ENCODE measurements around the gene DOCK8. TPM values are rescaled to one million over a fixed set of nuclear protein-coding genes. Genes with fewer than 3 reads are reported as not detected.

DOCK8 gene
- total RNA-seq, 1 experiment from 2014 or later: 1.4 TPM

DNA sequence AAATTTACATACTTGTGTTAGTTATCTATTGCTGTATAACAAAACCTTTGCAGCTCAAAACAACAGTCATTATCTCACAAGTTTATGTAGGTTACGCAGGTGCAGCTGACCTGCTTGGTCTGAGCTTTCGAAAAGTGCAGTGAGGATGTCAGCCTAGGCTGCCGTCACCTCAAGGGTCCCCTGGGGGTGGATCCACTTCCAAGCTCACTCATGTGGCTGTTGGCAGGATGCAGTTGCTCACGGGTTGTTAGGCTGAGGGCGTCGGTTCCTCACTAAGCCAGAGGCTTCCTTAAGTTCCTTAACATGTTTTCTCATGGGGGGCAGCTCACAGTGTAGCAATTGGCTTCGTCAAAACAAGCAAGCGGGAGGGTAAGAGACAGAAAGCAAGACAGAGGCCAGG, 139.8 kb downstream of the DOCK8 start:
- Histone ChIP-seq H4K5ac (ENCODE audit: insufficient read length, low read depth, low read length) (no peak overlapping the region), H2AK5ac (ENCODE audit: insufficient read length, low read length) (no peak overlapping the region), H3K4ac (ENCODE audit: low read depth, low read length) (no peak overlapping the region), H2BK120ac (ENCODE audit: low read depth, low read length, poor library complexity, severe bottlenecking) (no peak overlapping the region), H2AFZ (ENCODE audit: low read length) (no peak overlapping the region), H3K79me2 (ENCODE audit: insufficient read depth, low read length) (no peaks in the 10 kb centered on the region), H4K8ac (replicated peaks; ENCODE audit: insufficient read length, low read depth, low read length) (no peak overlapping the region), H3T11ph (ENCODE audit: low read length) (no peak overlapping the region), H3K56ac (ENCODE audit: insufficient read length, low read depth, low read length) (no peak overlapping the region), H3K23ac (ENCODE audit: insufficient read length, low read depth, low read length) (no peak overlapping the region), H4K20me1 (ENCODE audit: control insufficient read depth, insufficient read depth, insufficient read length) (no peaks in the 10 kb centered on the region), H2BK20ac (ENCODE audit: low read depth, low read length, poor library complexity, severe bottlenecking) (no peak overlapping the region), H3K14ac (ENCODE audit: insufficient read depth, low read length) (no peak overlapping the region), H3K18ac (ENCODE audit: insufficient read length, low read depth, low read length) (no peak overlapping the region), H3K79me1 (ENCODE audit: insufficient read depth, low read depth, low read length, poor library complexity, severe bottlenecking) (no peaks in the 10 kb centered on the region), H2BK5ac (ENCODE audit: insufficient read length, low read length) (no peak overlapping the region), H2BK12ac (ENCODE audit: insufficient read length, low read depth, low read length) (no peak overlapping the region), H4K91ac (ENCODE audit: insufficient read length, low read depth, low read length) (no peak overlapping the region), H3K9me3 (ENCODE audit: control insufficient read depth, low read depth, low read length) (no peaks in the 10 kb centered on the region), H2BK15ac (ENCODE audit: low read depth, low read length) (no peak overlapping the region), H3K27me3 (ENCODE audit: insufficient read depth, low read length) (no peaks in the 10 kb centered on the region), H3K23me2 (ENCODE audit: insufficient read length, low read depth, low read length, poor library complexity, severe bottlenecking) (no peaks in the 10 kb centered on the region), H3K27ac (ENCODE audit: insufficient read length, low read depth, low read length) (no peak overlapping the region), H3K4me2 (ENCODE audit: insufficient read depth, insufficient read length, low read length) (no peak overlapping the region), H3K4me1 (ENCODE audit: insufficient read depth, low read length) (no peaks in the 10 kb centered on the region), H3K9ac (ENCODE audit: extremely low read depth, insufficient read length, low read length) (no peak overlapping the region)
- H3K4me3 Mint-ChIP-seq: no peak overlapping the region
- H3K9me3 Mint-ChIP-seq: no peaks in the 10 kb centered on the region
- TF ChIP-seq CTCF (conservative IDR thresholded peaks at IDR 0.05): no peak
- DNase-seq: no peak
- peaks cover 4% of the 10 kb centered on the region for H3K27me3 Mint-ChIP-seq (ENCODE audit: low read depth)
- WGBS (ENCODE audit: extremely low coverage, insufficient read length, low lambda C conversion rate): no CpG with 5 or more reads among the region's 8 CpGs
- no peaks in the 10 kb centered on the region for H3K36me3 Mint-ChIP-seq (ENCODE audit: insufficient read depth in 1 of 3, low read depth in 3 of 3)
- no peaks in the 10 kb centered on the region for H3K4me1 Mint-ChIP-seq
- H3K27ac Mint-ChIP-seq: no peak overlapping the region
